NCI-H1417 (cell line): Measurements from ENCODE around the gene COX8C.

Experiments used
- DNase-seq, 3 experiments: peaks; one replicate each; lab custom pipeline; 2025; lab: John Stamatoyannopoulos, UW

Gene COX8C

GRCh38 chr14:93346926-93347721, at the start of gene COX8C:
Gene COX8C (plus strand): TSS chr14:93347182. CDS start chr14:93347269, 87 bp downstream.
- DNase-seq = no peak

GRCh38 chr14:93299416-93299815, 47.6 kb upstream of the COX8C start:
- no peak for DNase-seq

- no peak for DNase-seq
Observed at GRCh38 chr14:93299866-93300265, 47.1 kb upstream of the COX8C start.

- DNase-seq = no peak
Observed at GRCh38 chr14:93301821-93302447, 45.0 kb upstream of the COX8C start.

- DNase-seq = no peak
Observed at GRCh38 chr14:93302688-93303581, 44.0 kb upstream of the COX8C start.

GRCh38 chr14:93303659-93304058, 43.3 kb upstream of the COX8C start:
- DNase-seq = no peak

- DNase-seq = no peak
Observed at GRCh38 chr14:93304771-93305170, 42.2 kb upstream of the COX8C start.

GRCh38 chr14:93305725-93306418, 41.1 kb upstream of the COX8C start:
- no peak for DNase-seq

- DNase-seq = no peak
Observed at GRCh38 chr14:93306812-93307211, 40.2 kb upstream of the COX8C start.

GRCh38 chr14:93308686-93309345, 38.2 kb upstream of the COX8C start:
- DNase-seq = no peak

- DNase-seq = no peak
Observed at GRCh38 chr14:93309427-93309966, 37.5 kb upstream of the COX8C start.

GRCh38 chr14:93311082-93311481, 35.9 kb upstream of the COX8C start:
- no peak for DNase-seq

- DNase-seq = no peak
Observed at GRCh38 chr14:93315575-93315974, 31.4 kb upstream of the COX8C start.

GRCh38 chr14:93316716-93317115, 30.3 kb upstream of the COX8C start:
- no peak for DNase-seq

- DNase-seq = no peak
Observed at GRCh38 chr14:93317210-93317874, 29.6 kb upstream of the COX8C start.

- no peak for DNase-seq
Observed at GRCh38 chr14:93317875-93318807, 28.8 kb upstream of the COX8C start.

- DNase-seq = no peak
Observed at GRCh38 chr14:93318927-93319326, 28.1 kb upstream of the COX8C start.

GRCh38 chr14:93319494-93319893, 27.5 kb upstream of the COX8C start:
- no peak for DNase-seq

- DNase-seq = no peak
Observed at GRCh38 chr14:93319958-93320357, 27.0 kb upstream of the COX8C start.
